HCT116 (cell line): ENCODE measurements around the gene NTMT2.

Source experiments
- CEBPB ChIP-seq: IDR thresholded peaks from 2 replicates; pipeline ENCODE4 v1.6.1; 2012; ENCODE audit warnings: low read depth
- POLR2A ChIP-seq: IDR thresholded peaks from 2 replicates; pipeline ENCODE4 v1.7.0; 2011; ENCODE audit warnings: borderline replicate concordance; ENCODE audit not compliant: insufficient read depth, insufficient read length; ENCODE audit errors: extremely low read depth
- POLR2AphosphoS5 ChIP-seq: IDR thresholded peaks from 2 replicates; pipeline ENCODE4 v1.6.1; 2011; ENCODE audit warnings: mild to moderate bottlenecking, low read depth, low read length, moderate library complexity
- RAD21 ChIP-seq: IDR thresholded peaks from 2 replicates; pipeline ENCODE4 v1.6.1; 2012; ENCODE audit warnings: low read depth, mild to moderate bottlenecking
- SRF ChIP-seq: IDR thresholded peaks from 2 replicates; pipeline ENCODE4 v1.6.1; 2012; ENCODE audit warnings: low read depth
- YY1 ChIP-seq: IDR thresholded peaks from 2 replicates; pipeline ENCODE4 v1.6.1; 2011; ENCODE audit warnings: low read length, low read depth, moderate library complexity, mild to moderate bottlenecking; ENCODE audit not compliant: insufficient replicate concordance; ENCODE audit errors: extremely low read depth
- ZFX ChIP-seq: fragments of 450-650 bp; IDR thresholded peaks from 2 replicates; pipeline ENCODE4 v1.6.1; 2017
- TF ChIP-seq, protein P1 (sequence below), 3 experiments: fragments of 200-600 bp in 1 of 3; sonication (generic) in 1 of 3; IDR thresholded peaks in 2 of 3; conservative IDR thresholded peaks in 1 of 3; 2 replicates each; pipeline ENCODE4 v1.5.1; 2012 to 2017; ENCODE audit warnings: low read depth in 2 of 3, low read length in 2 of 3, antibody characterized with exemption in 1 of 3, borderline replicate concordance in 1 of 3, control low read depth in 1 of 3, mild to moderate bottlenecking in 1 of 3, mixed read lengths in 1 of 3, mixed run types in 1 of 3, moderate library complexity in 1 of 3; ENCODE audit not compliant: insufficient read depth in 1 of 3
- TF ChIP-seq, protein P2 (sequence below): IDR thresholded peaks from 2 replicates; pipeline ENCODE4 v1.6.1; 2012
- TF ChIP-seq, protein P3 (sequence below): IDR thresholded peaks from 2 replicates; pipeline ENCODE4 v1.6.1; 2012; ENCODE audit warnings: low read depth

DNA sequence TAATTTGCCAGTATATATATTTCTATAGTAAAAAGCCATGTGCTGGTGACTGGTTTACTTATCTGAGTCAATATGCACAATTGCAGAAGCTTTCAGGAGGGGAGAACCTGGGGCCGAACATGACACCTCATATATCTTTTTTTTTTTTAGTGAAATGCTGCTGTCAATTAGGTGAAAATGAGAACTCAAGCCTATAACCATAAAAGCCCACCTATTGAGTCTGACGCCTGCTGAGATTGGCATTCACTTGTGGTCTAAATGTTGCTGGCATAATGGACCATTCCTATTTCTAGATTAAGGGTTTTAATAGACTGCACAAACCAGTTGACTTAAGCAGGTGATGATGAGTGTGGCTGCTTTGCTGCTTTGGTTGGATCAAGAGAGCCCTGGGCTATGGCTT, 10.8 kb downstream of the NTMT2 start:
- TF ChIP-seq, protein P1, sequence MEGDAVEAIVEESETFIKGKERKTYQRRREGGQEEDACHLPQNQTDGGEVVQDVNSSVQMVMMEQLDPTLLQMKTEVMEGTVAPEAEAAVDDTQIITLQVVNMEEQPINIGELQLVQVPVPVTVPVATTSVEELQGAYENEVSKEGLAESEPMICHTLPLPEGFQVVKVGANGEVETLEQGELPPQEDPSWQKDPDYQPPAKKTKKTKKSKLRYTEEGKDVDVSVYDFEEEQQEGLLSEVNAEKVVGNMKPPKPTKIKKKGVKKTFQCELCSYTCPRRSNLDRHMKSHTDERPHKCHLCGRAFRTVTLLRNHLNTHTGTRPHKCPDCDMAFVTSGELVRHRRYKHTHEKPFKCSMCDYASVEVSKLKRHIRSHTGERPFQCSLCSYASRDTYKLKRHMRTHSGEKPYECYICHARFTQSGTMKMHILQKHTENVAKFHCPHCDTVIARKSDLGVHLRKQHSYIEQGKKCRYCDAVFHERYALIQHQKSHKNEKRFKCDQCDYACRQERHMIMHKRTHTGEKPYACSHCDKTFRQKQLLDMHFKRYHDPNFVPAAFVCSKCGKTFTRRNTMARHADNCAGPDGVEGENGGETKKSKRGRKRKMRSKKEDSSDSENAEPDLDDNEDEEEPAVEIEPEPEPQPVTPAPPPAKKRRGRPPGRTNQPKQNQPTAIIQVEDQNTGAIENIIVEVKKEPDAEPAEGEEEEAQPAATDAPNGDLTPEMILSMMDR (IDR thresholded peaks at IDR 0.05 in 2 of 3, conservative IDR thresholded peaks at IDR 0.05 in 1 of 3; ENCODE audit: borderline replicate concordance in 1 of 3, insufficient read depth in 1 of 3, low read depth in 2 of 3, low read length in 2 of 3), result no peak
- no peak for TF ChIP-seq CEBPB
- no peak for TF ChIP-seq YY1
- TF ChIP-seq POLR2AphosphoS5, result no peak
- no peak for TF ChIP-seq ZFX
- TF ChIP-seq POLR2A, result no peak
- TF ChIP-seq, protein P2, sequence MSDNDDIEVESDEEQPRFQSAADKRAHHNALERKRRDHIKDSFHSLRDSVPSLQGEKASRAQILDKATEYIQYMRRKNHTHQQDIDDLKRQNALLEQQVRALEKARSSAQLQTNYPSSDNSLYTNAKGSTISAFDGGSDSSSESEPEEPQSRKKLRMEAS, result no peak
- no peak for TF ChIP-seq RAD21
- TF ChIP-seq, protein P3, sequence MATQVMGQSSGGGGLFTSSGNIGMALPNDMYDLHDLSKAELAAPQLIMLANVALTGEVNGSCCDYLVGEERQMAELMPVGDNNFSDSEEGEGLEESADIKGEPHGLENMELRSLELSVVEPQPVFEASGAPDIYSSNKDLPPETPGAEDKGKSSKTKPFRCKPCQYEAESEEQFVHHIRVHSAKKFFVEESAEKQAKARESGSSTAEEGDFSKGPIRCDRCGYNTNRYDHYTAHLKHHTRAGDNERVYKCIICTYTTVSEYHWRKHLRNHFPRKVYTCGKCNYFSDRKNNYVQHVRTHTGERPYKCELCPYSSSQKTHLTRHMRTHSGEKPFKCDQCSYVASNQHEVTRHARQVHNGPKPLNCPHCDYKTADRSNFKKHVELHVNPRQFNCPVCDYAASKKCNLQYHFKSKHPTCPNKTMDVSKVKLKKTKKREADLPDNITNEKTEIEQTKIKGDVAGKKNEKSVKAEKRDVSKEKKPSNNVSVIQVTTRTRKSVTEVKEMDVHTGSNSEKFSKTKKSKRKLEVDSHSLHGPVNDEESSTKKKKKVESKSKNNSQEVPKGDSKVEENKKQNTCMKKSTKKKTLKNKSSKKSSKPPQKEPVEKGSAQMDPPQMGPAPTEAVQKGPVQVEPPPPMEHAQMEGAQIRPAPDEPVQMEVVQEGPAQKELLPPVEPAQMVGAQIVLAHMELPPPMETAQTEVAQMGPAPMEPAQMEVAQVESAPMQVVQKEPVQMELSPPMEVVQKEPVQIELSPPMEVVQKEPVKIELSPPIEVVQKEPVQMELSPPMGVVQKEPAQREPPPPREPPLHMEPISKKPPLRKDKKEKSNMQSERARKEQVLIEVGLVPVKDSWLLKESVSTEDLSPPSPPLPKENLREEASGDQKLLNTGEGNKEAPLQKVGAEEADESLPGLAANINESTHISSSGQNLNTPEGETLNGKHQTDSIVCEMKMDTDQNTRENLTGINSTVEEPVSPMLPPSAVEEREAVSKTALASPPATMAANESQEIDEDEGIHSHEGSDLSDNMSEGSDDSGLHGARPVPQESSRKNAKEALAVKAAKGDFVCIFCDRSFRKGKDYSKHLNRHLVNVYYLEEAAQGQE, result no peak
- TF ChIP-seq SRF, result no peak
